Activated CD4-positive, alpha-beta T cell treated with anti-CD3 and anti-CD28 coated beads, Interleukin-2, amount 50 U/mL, for 48 hours (primary cell): ENCODE results near the gene APOC1.

Experiments used
- DNase-seq, 2 experiments: peaks; one replicate each; pipeline ENCODE4 v3.0.0-alpha.2; 2020

Gene APOC1

DNA sequence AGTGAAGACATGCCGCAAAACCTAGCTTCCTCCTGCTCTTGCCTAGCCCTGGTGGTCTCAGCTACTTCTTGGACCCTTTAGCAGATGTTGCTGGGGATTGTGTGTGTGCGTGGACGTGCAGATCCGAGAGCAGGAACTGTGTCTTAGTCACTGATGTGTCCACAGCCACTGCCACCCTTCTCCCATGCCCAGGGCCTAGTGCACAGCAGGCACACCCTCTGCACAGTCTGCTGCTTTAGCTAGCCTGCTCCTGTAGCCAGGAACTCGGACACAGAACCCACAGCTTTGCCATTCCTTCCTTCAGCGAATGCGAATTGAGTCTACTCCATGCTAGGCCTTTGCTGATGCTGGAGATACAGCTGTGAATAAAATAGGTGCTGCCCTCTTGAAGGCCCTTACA is 43.1 kb downstream of the APOC1 start:
- no peak for DNase-seq

- DNase-seq, result no peak
These were observed 43.7 kb downstream of the APOC1 start for GRCh38 chr19:44958090-44958489.

DNA sequence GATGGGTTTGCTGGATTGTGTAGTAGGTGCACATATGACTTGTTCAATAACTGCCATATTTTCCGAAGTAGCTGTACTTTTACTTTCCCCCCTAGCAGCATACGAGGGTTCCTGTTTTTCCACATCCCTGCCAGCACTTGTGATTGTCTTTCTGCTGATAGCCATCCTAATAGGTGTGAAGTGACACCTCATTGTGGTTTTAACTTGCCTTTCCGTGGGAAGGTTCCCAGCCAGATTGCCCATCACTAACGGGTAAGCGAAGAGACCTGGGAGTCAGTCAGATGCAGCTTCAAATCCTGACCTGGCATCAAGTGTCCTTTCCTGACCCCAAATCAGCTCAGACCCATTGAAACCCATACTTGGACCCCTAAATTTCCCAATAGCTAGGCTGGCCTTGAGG is 45.3 kb downstream of the APOC1 start:
- no peak for DNase-seq

DNA sequence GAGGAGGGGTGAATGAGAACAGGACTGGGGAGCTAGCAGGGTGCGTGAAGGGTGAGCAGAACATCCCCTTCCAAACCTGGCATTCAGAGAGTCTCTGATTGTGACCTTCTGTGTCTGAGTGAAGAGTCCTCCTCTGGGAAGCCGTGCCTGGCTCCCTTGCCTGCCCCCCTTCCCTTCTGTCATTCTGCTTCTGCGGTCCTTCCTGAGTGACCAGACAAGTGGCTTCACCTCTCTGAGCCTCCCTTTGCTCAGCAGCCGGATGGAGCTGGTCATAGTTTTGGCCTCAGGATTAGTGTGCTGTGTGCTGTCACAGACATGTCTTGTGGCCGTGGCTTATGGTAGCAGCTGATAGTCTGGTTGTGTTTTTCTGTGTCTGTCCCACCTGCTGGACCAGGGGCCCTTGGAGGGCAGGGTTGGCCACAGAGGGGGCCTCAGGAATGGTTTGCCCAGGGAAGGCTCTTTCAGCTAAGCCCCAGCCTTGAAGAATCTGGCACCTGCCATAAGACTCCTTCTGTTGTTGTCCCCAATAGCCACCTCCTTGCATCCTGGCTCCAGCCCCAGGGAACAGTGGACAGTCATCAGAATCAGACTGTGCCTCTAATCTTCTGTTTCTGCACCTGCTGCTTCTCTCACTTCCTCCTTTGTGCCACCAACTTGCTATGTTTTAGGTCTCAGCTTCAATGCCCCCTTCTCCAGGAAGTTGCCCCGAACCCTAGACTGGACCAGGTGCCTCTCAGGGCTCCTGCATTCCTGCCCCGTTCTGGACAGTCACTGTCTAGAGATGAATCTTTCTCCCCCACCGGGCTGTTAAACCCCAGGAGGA is 46.7 kb downstream of the APOC1 start:
- no peak for DNase-seq

DNA sequence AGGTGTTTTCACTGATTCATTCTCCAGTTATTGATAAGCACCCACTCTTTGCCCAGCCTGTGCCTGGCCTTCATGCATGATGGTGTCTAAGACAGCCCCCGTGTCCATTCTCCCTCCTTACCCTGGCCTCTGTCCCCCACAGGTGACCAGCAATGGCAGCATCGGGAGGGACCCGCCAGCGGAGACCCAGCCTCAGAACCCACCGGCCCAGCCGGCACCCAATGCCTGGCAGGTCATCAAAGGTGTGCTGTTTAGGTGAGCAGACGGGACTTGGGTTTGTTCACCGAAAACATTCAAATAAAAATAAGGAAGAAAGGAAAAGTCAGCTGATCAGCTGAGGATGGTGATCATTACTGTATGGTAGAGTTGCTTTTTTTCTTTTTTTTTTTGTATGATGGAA is 47.4 kb downstream of the APOC1 start:
- DNase-seq, result no peak

DNA sequence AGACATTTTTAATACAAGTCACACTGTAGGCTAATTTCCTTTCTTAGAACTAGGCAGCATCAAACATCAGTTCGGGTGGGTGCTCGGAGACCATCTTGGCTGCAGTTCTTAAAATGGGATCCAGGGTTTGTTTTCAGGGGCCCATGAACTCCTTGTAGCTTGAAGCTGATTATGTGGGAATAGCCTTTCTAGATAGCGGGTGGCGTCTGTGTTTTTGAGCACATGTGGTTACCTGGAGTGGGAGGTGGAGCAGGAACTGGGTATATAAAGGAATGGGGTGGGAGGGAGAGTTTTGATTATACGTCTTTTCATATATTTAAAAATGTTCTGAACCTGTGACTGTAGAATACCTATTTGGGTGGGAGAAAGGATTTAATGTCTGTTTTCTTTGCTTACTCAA is 53.7 kb downstream of the APOC1 start:
- DNase-seq, result no peak

DNA sequence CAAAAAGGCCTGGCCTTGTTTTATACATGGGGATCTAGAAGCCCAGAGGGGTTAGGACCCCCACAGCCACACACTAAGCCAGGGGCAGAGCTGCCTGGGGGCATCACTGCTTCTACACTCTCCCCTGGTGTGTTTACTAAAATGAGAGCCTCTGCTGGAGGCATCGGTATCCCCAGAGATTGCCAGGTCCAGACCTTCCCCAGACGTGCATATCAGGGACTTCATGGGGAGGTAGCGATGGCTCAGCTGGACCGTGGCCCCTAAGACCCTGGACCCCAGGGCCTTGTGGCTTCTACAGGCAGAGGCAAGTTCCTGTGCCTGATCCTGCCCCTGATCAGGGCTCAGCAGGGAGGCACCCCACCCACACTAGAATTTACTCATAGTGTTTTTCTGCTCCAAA is 54.3 kb downstream of the APOC1 start:
- DNase-seq, result no peak
